AG09309 (cell line): ENCODE data around the gene DGKQ.

ENCODE experiments used
- DNase-seq: peaks from one replicate; pipeline ENCODE4 v3.0.0-alpha.2; 2010; ENCODE audit warnings: low read depth
- H3K4me3 ChIP-seq: 2 replicates; pipeline ENCODE4 v1.5.1; 2011; ENCODE audit warnings: mild to moderate bottlenecking, low read depth, low read length, moderate library complexity; ENCODE audit not compliant: control insufficient read depth
- TF ChIP-seq, protein P1 (sequence below): IDR thresholded peaks from 2 replicates; pipeline ENCODE4 v1.5.1; 2011; ENCODE audit warnings: mild to moderate bottlenecking, low read depth, low read length, inconsistent platforms; ENCODE audit not compliant: insufficient read depth, control insufficient read depth; ENCODE audit errors: missing control alignments

Gene DGKQ

DNA sequence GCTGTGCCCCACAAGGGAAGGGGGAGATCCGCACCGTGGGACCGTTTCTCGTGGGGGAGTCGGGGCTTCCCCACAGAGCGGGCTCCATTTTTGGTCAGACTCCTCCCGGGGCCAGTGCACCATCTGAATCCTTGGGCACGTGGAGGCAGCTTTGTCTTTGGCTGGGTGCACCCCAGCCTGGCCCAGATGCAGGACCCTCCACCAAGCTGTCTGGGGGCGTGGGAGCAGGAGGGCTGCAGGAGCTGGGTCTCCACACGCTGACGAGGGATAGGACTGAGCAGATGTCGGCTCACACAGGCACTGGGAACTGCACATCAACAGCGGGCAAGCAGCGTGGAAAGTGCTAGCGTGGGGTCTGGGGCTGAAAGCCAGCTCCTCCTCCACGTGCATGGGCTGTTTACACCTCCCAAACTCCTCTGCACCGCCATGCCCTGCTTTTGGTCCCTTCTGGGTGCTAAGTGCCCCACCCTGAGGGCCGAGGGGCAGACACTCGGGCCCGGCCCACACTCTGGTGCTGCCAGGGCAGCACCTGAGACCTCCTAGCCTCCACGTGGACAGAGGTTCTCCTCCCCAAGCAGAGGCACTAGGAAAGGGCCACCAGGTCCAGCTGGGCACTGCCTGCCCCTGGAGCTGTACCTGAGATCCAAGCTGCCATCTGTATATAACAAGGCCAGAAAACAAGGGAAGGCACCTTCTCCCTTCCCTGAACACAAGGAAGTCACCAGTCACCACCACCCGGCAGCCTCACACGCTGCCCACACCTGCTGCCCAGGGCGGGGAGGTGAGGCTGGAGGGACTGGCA is 13.8 kb downstream of the DGKQ start:
- TF ChIP-seq, protein P1, sequence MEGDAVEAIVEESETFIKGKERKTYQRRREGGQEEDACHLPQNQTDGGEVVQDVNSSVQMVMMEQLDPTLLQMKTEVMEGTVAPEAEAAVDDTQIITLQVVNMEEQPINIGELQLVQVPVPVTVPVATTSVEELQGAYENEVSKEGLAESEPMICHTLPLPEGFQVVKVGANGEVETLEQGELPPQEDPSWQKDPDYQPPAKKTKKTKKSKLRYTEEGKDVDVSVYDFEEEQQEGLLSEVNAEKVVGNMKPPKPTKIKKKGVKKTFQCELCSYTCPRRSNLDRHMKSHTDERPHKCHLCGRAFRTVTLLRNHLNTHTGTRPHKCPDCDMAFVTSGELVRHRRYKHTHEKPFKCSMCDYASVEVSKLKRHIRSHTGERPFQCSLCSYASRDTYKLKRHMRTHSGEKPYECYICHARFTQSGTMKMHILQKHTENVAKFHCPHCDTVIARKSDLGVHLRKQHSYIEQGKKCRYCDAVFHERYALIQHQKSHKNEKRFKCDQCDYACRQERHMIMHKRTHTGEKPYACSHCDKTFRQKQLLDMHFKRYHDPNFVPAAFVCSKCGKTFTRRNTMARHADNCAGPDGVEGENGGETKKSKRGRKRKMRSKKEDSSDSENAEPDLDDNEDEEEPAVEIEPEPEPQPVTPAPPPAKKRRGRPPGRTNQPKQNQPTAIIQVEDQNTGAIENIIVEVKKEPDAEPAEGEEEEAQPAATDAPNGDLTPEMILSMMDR = no peak
- no peak for DNase-seq

DNA sequence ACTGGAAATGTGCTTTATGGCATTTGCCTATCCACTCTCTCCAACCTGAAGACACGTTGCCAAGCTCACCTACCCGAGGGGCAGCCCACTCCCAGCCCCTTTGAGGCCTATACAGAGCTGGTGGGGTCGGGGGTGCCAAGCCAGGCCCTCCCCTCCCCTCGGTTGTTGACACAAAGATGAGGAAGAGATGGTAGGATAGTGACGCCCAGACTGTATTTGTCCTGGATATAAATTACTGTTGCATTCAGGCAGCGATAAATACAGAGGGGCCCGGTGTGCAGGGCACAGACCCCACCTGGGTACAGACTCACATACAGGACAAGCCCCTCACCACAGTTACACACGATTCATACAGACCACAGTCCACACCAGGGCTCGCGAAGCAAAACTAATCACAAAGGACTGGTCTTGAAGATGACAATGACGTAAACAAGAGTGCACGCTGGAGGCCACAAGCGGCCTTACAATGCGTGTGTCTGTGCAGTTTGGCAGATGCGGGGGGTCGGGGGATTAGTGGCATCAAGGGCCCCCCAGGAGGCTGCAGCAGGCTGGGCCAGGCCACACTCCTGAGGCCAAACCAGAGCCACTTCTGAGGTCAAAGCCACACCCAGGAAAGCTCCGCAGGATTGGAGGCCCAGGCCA is 14.6 kb downstream of the DGKQ start:
- TF ChIP-seq, protein P1 = no peak

More for the DNA sequence above, 13.8 kb downstream of the DGKQ start:
- H3K4me3 ChIP-seq = no peak overlapping the region

DNA sequence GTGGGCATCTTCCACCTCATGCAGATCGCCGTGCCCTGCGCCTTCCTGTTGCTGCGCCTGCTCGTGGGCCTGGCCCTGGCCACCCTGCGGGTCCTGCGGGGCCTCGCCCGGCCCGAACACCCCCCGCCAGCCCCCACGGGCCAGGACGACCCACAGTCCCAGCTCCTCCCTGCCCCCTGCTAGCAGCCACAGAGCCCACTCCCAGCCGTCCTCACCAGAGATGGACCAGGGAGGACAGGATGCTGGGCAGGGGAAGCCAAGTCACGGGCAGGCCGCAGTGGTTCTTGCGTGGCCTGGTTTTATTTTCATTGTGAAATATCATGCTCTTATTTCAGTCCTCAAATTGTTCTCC is 15.1 kb downstream of the DGKQ start:
- no peak for DNase-seq

More for the DNA sequence above, 14.6 kb downstream of the DGKQ start:
- H3K4me3 ChIP-seq = no peak overlapping the region
- DNase-seq = no peak

DNA sequence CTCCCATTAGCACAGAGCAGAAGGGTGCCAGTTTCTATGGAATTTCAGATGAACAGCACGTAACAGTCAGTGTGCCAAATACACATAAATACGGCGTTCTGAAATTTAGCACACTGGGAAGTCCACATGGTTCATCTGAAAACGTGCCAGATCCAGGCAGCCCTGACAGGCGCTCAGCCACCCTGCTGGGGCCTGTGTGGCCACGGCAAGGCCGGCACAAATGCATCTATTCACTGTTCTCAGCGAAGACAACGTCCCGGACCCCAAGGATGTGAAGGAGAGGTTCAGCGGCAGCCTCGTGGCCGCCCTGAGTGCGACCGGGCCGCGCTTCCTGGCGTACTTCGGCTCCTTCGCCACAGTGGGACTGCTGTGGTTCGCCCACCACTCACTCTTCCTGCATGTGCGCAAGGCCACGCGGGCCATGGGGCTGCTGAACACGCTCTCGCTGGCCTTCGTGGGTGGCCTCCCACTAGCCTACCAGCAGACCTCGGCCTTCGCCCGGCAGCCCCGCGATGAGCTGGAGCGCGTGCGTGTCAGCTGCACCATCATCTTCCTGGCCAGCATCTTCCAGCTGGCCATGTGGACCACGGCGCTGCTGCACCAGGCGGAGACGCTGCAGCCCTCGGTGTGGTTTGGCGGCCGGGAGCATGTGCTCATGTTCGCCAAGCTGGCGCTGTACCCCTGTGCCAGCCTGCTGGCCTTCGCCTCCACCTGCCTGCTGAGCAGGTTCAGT is 15.6 kb downstream of the DGKQ start:
- no peak for DNase-seq
- TF ChIP-seq, protein P1 = no peak
- H3K4me3 ChIP-seq = no peak overlapping the region

More for the DNA sequence above, 15.1 kb downstream of the DGKQ start:
- TF ChIP-seq, protein P1 = no peak
- no peak overlapping the region for H3K4me3 ChIP-seq

DNA sequence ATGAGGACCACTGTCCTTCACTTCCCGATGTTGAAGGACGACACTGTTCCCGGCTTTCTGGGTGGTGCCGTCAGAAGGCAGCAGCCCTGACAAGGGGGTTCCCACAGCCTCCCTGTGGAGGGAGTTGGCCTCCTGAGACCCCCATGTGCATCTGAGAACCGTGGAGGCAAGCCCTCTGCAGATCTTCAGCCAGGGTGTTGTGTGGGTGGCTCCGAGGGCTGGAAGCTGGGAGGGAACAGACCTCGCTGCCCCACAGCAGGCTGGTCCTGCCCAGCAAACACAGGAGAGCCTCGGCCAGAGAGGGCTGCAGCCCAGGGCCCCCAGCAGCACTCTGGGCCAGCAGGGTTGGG is 16.2 kb downstream of the DGKQ start:
- DNase-seq = no peak
- TF ChIP-seq, protein P1 = no peak
- H3K4me3 ChIP-seq = no peak overlapping the region

DNA sequence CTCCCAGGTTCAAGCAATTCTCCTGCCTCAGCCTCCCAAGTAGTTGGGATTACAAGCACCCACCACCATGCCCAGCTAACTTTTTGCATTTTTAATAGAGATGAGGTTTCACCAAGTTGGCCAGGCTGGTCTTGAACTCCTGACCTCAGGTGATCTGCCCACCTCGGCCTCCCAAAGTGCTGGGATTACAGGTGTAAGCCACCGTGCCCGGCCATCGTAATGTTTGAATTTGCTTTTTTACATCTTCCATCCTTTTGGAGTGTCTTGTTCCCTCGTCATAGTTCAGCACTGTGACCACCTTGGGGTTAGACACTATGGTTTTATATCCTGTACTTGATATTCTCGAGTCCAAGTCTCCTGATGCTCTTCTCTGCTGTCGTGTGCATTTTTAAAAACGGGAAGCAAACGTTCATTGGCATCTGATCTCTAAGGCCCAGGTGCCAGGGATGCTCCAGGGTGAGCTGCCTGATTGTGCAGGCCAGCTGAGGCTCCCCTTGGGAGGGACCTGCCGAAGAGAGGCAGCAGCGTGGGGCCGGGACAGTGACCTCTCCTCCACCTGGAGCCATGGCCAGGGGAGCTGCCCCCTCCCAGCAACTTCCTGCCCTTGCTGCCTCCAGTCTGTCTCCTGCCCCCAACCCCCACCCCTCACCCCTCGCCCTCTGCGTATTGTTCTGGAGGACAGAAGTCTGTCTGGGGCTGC is 16.7 kb downstream of the DGKQ start:
- TF ChIP-seq, protein P1 = no peak
- H3K4me3 ChIP-seq = no peak overlapping the region
- DNase-seq = no peak
